GM21619 (cell line): ENCODE data around the gene MICAL2.
A peak's percentile ranks its signal among the peaks of the same experiment; 100 is the strongest.

ENCODE experiments used
- ATAC-seq: cut with Tn5 transposase; IDR thresholded peaks from one replicate; pipeline ENCODE4 v1.9.1; 2021; ENCODE audit not compliant: unreplicated experiment

MICAL2 gene

GRCh38 chr11:12219757-12220156 is 109.4 kb downstream of the MICAL2 start:
- no peak for ATAC-seq

GRCh38 chr11:12220305-12220704 is 109.9 kb downstream of the MICAL2 start:
- no peak for ATAC-seq

GRCh38 chr11:12221051-12221535 is 110.7 kb downstream of the MICAL2 start:
- ATAC-seq = no peak

GRCh38 chr11:12222055-12222792 is 111.8 kb downstream of the MICAL2 start:
- no peak for ATAC-seq

- ATAC-seq = no peak
These were observed 113.6 kb downstream of the MICAL2 start for GRCh38 chr11:12223771-12224536.

- peak; percentile 98 for ATAC-seq
These were observed 114.1 kb downstream of the MICAL2 start for GRCh38 chr11:12224537-12224893.

- no peak for ATAC-seq
These were observed 114.8 kb downstream of the MICAL2 start for GRCh38 chr11:12225046-12225739.

- no peak for ATAC-seq
These were observed 115.7 kb downstream of the MICAL2 start for GRCh38 chr11:12226093-12226492.

- no peak for ATAC-seq
These were observed 119.2 kb downstream of the MICAL2 start for GRCh38 chr11:12229450-12230229.

GRCh38 chr11:12232160-12232559 is 121.8 kb downstream of the MICAL2 start:
- ATAC-seq = no peak

GRCh38 chr11:12232817-12233601 is 122.6 kb downstream of the MICAL2 start:
- ATAC-seq = no peak

GRCh38 chr11:12233602-12233925 is 123.2 kb downstream of the MICAL2 start:
- no peak for ATAC-seq

- ATAC-seq = no peak
These were observed 123.8 kb downstream of the MICAL2 start for GRCh38 chr11:12234221-12234620.

GRCh38 chr11:12235080-12235479 is 124.7 kb downstream of the MICAL2 start:
- no peak for ATAC-seq

GRCh38 chr11:12235553-12235946 is 125.2 kb downstream of the MICAL2 start:
- no peak for ATAC-seq

GRCh38 chr11:12235947-12236743 is 125.8 kb downstream of the MICAL2 start:
- peak; percentile 83 for ATAC-seq

- no peak for ATAC-seq
These were observed 126.3 kb downstream of the MICAL2 start for GRCh38 chr11:12236744-12237101.

GRCh38 chr11:12237381-12237784 is 127.0 kb downstream of the MICAL2 start:
- no peak for ATAC-seq

GRCh38 chr11:12238420-12238819 is 128.0 kb downstream of the MICAL2 start:
- no peak for ATAC-seq

GRCh38 chr11:12239396-12239795 is 129.0 kb downstream of the MICAL2 start:
- ATAC-seq = no peak
